Astrocyte (in vitro differentiated cells and primary cell): Measurements from ENCODE around the gene STRN. TPM values are rescaled to one million over a fixed set of nuclear protein-coding genes. Genes with fewer than 3 reads are reported as not detected.

Experiments used
- DNase-seq: peaks from one replicate; pipeline ENCODE4 v3.0.0-alpha.2; 2010; ENCODE audit warnings: low read depth
- FAIRE-seq: peaks from 2 replicates; lab custom pipeline; 2011; peaks lifted over from hg19 to GRCh38; lab: Jason Lieb, UNC
- H2AFZ ChIP-seq: 2 replicates; pipeline ENCODE4 v1.6.0; 2012; ENCODE audit warnings: low read depth, low read length, inconsistent platforms
- H3K27ac ChIP-seq: 2 replicates; pipeline ENCODE4 v1.5.1; 2011; ENCODE audit warnings: low read depth, low read length, inconsistent platforms
- H3K27me3 ChIP-seq: 2 replicates; pipeline ENCODE4 v1.6.0; 2011; ENCODE audit warnings: low read length, inconsistent platforms; ENCODE audit not compliant: insufficient read depth
- H3K36me3 ChIP-seq: 2 replicates; pipeline ENCODE4 v1.5.1; 2011; ENCODE audit warnings: low read length, inconsistent platforms; ENCODE audit not compliant: insufficient read depth
- H3K4me1 ChIP-seq: 2 replicates; pipeline ENCODE4 v1.5.1; 2011; ENCODE audit warnings: low read length, inconsistent platforms; ENCODE audit not compliant: insufficient read depth
- H3K4me2 ChIP-seq: 2 replicates; pipeline ENCODE4 v1.6.0; 2012; ENCODE audit warnings: low read length, inconsistent platforms
- H3K4me3 ChIP-seq: 2 replicates; pipeline ENCODE4 v1.5.1; 2011; ENCODE audit warnings: low read depth, mild to moderate bottlenecking, low read length, inconsistent platforms; ENCODE audit not compliant: insufficient read depth
- H3K79me2 ChIP-seq: 2 replicates; pipeline ENCODE4 v1.6.0; 2012; ENCODE audit warnings: mild to moderate bottlenecking, low read length, inconsistent platforms; ENCODE audit not compliant: insufficient read depth
- H3K9ac ChIP-seq: 2 replicates; pipeline ENCODE4 v1.6.0; 2012; ENCODE audit warnings: mild to moderate bottlenecking, low read length, inconsistent platforms
- H3K9me3 ChIP-seq: 2 replicates; pipeline ENCODE4 v1.5.1; 2012; ENCODE audit warnings: low read depth, mild to moderate bottlenecking, low read length, inconsistent platforms; ENCODE audit not compliant: insufficient read depth
- H4K20me1 ChIP-seq: 2 replicates; pipeline ENCODE4 v1.6.0; 2012; ENCODE audit warnings: low read length, inconsistent platforms; ENCODE audit not compliant: insufficient read depth
- H3K27ac Mint-ChIP-seq: one replicate; pipeline ENCODE4 v1.8.0; 2021; ENCODE audit warnings: mild to moderate bottlenecking, mixed read lengths; ENCODE audit not compliant: unreplicated experiment
- H3K27me3 Mint-ChIP-seq: one replicate; pipeline ENCODE4 v1.8.0; 2021; ENCODE audit warnings: low read depth, mixed read lengths; ENCODE audit not compliant: unreplicated experiment
- H3K36me3 Mint-ChIP-seq: one replicate; pipeline ENCODE4 v1.8.0; 2021; ENCODE audit warnings: low read depth, mixed read lengths; ENCODE audit not compliant: unreplicated experiment
- H3K4me1 Mint-ChIP-seq: one replicate; pipeline ENCODE4 v1.8.0; 2021; ENCODE audit warnings: low read depth, mixed read lengths; ENCODE audit not compliant: unreplicated experiment
- H3K4me3 Mint-ChIP-seq: one replicate; pipeline ENCODE4 v1.8.0; 2021; ENCODE audit warnings: mild to moderate bottlenecking, moderate library complexity, mixed read lengths; ENCODE audit not compliant: unreplicated experiment
- H3K9me3 Mint-ChIP-seq: one replicate; pipeline ENCODE4 v1.8.0; 2021; ENCODE audit warnings: mild to moderate bottlenecking, mixed read lengths; ENCODE audit not compliant: unreplicated experiment
- CTCF ChIP-seq: IDR thresholded peaks from 2 replicates; pipeline ENCODE4 v1.5.1; 2011; ENCODE audit warnings: low read depth, mild to moderate bottlenecking, inconsistent platforms, low read length, moderate library complexity; ENCODE audit not compliant: insufficient read depth
- EZH2 ChIP-seq: IDR thresholded peaks from 2 replicates; pipeline ENCODE4 v1.6.1; 2012; ENCODE audit warnings: mild to moderate bottlenecking, low read length, inconsistent platforms; ENCODE audit not compliant: insufficient read depth
- total RNA-seq: library from RNA; stranded (reverse); gene quantifications from 2 replicates; pipeline ENCODE4 v1.2.1, GENCODE V29; 2021

Gene STRN
- total RNA-seq, 1 donor from 2014 or later: 25.6 TPM

GRCh38 chr2:36861896-36862295, 104.4 kb downstream of the STRN start:
- TF ChIP-seq EZH2 (no peak), CTCF (no peak)
- H3K36me3 ChIP-seq: peaks cover 6% of the 10 kb centered on the region
- H3K27ac Mint-ChIP-seq: no peak overlapping the region
- peaks cover 5% of the 10 kb centered on the region for H3K9me3 Mint-ChIP-seq
- no peak for DNase-seq
- H3K36me3 Mint-ChIP-seq: peaks cover 22% of the 10 kb centered on the region
- H3K9ac ChIP-seq: no peak overlapping the region
- no peak overlapping the region for H3K27ac ChIP-seq
- H3K79me2 ChIP-seq: no peaks in the 10 kb centered on the region
- H3K4me3 ChIP-seq: no peak overlapping the region
- H3K4me2 ChIP-seq: no peak overlapping the region
- H3K4me1 Mint-ChIP-seq: peaks cover 15% of the 10 kb centered on the region
- FAIRE-seq: no peak
- H3K9me3 ChIP-seq: no peaks in the 10 kb centered on the region
- no peak overlapping the region for H3K4me3 Mint-ChIP-seq
- H4K20me1 ChIP-seq: no peaks in the 10 kb centered on the region
- no peaks in the 10 kb centered on the region for H3K4me1 ChIP-seq
- H2AFZ ChIP-seq: no peak overlapping the region
- H3K27me3 Mint-ChIP-seq: no peaks in the 10 kb centered on the region
- no peaks in the 10 kb centered on the region for H3K27me3 ChIP-seq

GRCh38 chr2:36859366-36859792, 107.0 kb downstream of the STRN start:
- Histone ChIP-seq H3K9ac (no peak overlapping the region), H2AFZ (no peak overlapping the region), H3K36me3 (peaks cover 3% of the 10 kb centered on the region), H3K27me3 (no peaks in the 10 kb centered on the region), H3K9me3 (no peaks in the 10 kb centered on the region), H3K4me2 (no peak overlapping the region), H3K4me1 (no peaks in the 10 kb centered on the region), H3K27ac (no peak overlapping the region), H3K4me3 (no peak overlapping the region), H4K20me1 (no peaks in the 10 kb centered on the region), H3K79me2 (no peaks in the 10 kb centered on the region)
- Mint-ChIP-seq H3K4me1 (peaks cover 15% of the 10 kb centered on the region), H3K9me3 (peaks cover 5% of the 10 kb centered on the region), H3K27me3 (no peaks in the 10 kb centered on the region), H3K27ac (no peak overlapping the region), H3K36me3 (peaks cover 11% of the 10 kb centered on the region), H3K4me3 (no peak overlapping the region)
- TF ChIP-seq CTCF (no peak), EZH2 (no peak)
- DNase-seq (no peak), FAIRE-seq (no peak)

- Histone ChIP-seq H3K27me3 (no peaks in the 10 kb centered on the region), H3K9ac (no peak overlapping the region), H3K4me2 (no peak overlapping the region), H3K36me3 (peaks cover 3% of the 10 kb centered on the region), H3K79me2 (no peaks in the 10 kb centered on the region), H3K4me3 (no peak overlapping the region), H2AFZ (no peak overlapping the region), H3K4me1 (no peaks in the 10 kb centered on the region), H3K27ac (no peak overlapping the region), H3K9me3 (no peaks in the 10 kb centered on the region), H4K20me1 (no peaks in the 10 kb centered on the region)
- TF ChIP-seq CTCF (no peak), EZH2 (no peak)
- peaks cover 15% of the 10 kb centered on the region for H3K4me1 Mint-ChIP-seq
- FAIRE-seq (no peak), DNase-seq (no peak)
- H3K4me3 Mint-ChIP-seq: no peak overlapping the region
- no peak overlapping the region for H3K27ac Mint-ChIP-seq
- H3K27me3 Mint-ChIP-seq: no peaks in the 10 kb centered on the region
- H3K36me3 Mint-ChIP-seq: peaks cover 7% of the 10 kb centered on the region
- peaks cover 5% of the 10 kb centered on the region for H3K9me3 Mint-ChIP-seq
These were observed 107.6 kb downstream of the STRN start for GRCh38 chr2:36858551-36859365.
